T-helper 2 cell treated with Interferon-gamma antibody and Interleukin-4, amounts not matched to agents 5 μg/mL and 100 μg/mL, for 36 hours (primary cell): ENCODE measurements around the gene ABCA12.

Source experiments
- DNase-seq: peaks from one replicate; pipeline ENCODE4 v3.0.0; 2021; ENCODE audit warnings: low spot score
- H3K27ac Mint-ChIP-seq: one replicate; pipeline ENCODE4 v1.8.0; 2021; ENCODE audit warnings: mild to moderate bottlenecking, mixed read lengths
- H3K27me3 Mint-ChIP-seq: one replicate; pipeline ENCODE4 v1.8.0; 2021; ENCODE audit warnings: low read depth, mixed read lengths
- H3K36me3 Mint-ChIP-seq: one replicate; pipeline ENCODE4 v1.8.0; 2021; ENCODE audit warnings: low read depth, mixed read lengths
- H3K4me1 Mint-ChIP-seq: one replicate; pipeline ENCODE4 v1.8.0; 2021; ENCODE audit warnings: low read depth, mixed read lengths
- H3K4me3 Mint-ChIP-seq: one replicate; pipeline ENCODE4 v1.8.0; 2022; ENCODE audit warnings: mild to moderate bottlenecking, moderate library complexity, mixed read lengths
- H3K9me3 Mint-ChIP-seq: one replicate; pipeline ENCODE4 v1.8.0; 2021; ENCODE audit warnings: mixed read lengths

The ABCA12 gene

GRCh38 chr2:215052404-215052803 is 86.0 kb downstream of the ABCA12 start:
- no peaks in the 10 kb centered on the region for H3K36me3 Mint-ChIP-seq
- no peak overlapping the region for H3K27ac Mint-ChIP-seq
- no peaks in the 10 kb centered on the region for H3K9me3 Mint-ChIP-seq
- H3K4me3 Mint-ChIP-seq, result no peak overlapping the region
- H3K4me1 Mint-ChIP-seq, result no peaks in the 10 kb centered on the region
- DNase-seq, result no peak
- no peaks in the 10 kb centered on the region for H3K27me3 Mint-ChIP-seq

- Mint-ChIP-seq H3K27me3 (no peaks in the 10 kb centered on the region), H3K9me3 (no peaks in the 10 kb centered on the region), H3K4me3 (no peak overlapping the region), H3K36me3 (no peaks in the 10 kb centered on the region), H3K4me1 (no peaks in the 10 kb centered on the region), H3K27ac (no peak overlapping the region)
- no peak for DNase-seq
These were observed 89.1 kb downstream of the ABCA12 start for GRCh38 chr2:215049341-215049740.

DNA sequence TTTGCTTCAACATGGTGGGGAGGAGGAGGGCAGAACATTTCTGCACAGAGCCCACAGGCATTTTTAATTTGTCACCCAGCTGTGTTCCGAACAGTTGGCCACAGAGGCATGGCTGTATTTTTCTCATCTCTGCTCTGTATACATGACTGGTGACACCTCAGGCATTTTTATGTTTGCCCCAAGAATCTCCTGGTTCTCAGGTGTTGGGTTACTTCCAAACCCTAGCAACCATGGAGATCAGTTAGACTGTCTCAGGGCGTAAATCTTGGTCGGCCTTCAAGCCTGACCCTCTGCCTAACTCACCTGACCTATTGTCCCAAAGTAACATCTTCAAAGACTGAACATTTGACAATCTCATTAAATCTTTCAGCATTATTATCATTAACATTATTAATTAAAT is 100.0 kb downstream of the ABCA12 start:
- no peak for DNase-seq
- no peaks in the 10 kb centered on the region for H3K27me3 Mint-ChIP-seq
- H3K36me3 Mint-ChIP-seq, result no peaks in the 10 kb centered on the region
- H3K4me1 Mint-ChIP-seq, result no peaks in the 10 kb centered on the region
- no peak overlapping the region for H3K27ac Mint-ChIP-seq
- no peaks in the 10 kb centered on the region for H3K9me3 Mint-ChIP-seq
- H3K4me3 Mint-ChIP-seq, result no peak overlapping the region

- Mint-ChIP-seq H3K36me3 (no peaks in the 10 kb centered on the region), H3K4me1 (no peaks in the 10 kb centered on the region), H3K9me3 (no peaks in the 10 kb centered on the region), H3K4me3 (no peak overlapping the region), H3K27me3 (no peaks in the 10 kb centered on the region), H3K27ac (no peak overlapping the region)
- no peak for DNase-seq
These were observed 102.1 kb downstream of the ABCA12 start for GRCh38 chr2:215036314-215036713.

DNA sequence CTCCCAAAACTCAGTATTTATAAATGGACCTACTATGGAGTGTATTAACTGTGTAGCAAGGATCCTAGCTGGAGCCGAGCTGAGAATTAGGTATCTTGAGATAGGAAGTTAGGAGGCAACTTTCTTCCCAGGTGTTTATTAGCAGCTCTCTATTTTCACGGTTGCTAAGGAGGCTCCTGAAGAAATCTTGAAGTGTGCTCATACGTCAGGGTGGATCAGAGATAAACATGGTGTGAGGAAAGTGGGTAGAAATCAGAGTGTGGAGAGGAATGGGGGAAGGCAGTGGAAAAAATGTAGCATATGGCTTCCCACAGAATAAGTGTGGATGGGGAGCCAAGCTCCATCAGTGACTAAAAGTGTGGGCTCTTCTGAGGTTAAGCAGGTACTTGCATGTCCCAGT is 104.3 kb downstream of the ABCA12 start:
- H3K27ac Mint-ChIP-seq, result no peak overlapping the region
- H3K36me3 Mint-ChIP-seq, result no peaks in the 10 kb centered on the region
- DNase-seq, result no peak
- H3K4me1 Mint-ChIP-seq, result no peaks in the 10 kb centered on the region
- no peaks in the 10 kb centered on the region for H3K9me3 Mint-ChIP-seq
- H3K27me3 Mint-ChIP-seq, result no peaks in the 10 kb centered on the region
- no peak overlapping the region for H3K4me3 Mint-ChIP-seq

DNA sequence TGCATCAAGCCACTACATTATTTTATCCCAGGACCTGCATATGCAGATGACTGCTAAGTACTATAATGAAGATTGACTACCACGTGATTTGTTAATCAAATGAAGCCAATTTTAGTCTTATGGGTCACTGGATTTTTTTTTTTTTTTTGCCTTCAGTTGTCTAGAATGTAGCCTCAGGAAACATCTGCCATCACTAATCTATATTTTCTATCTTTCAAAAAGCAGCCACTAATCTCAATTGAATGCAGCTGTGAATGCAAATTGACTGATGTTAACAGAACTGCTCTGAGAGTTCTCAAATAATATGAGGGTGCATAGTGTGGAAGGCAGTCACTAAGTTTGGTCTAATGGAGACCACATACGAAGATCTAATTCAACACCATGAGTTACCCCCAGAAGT is 106.3 kb downstream of the ABCA12 start:
- Mint-ChIP-seq H3K36me3 (no peaks in the 10 kb centered on the region), H3K9me3 (no peaks in the 10 kb centered on the region), H3K27ac (no peak overlapping the region), H3K4me1 (no peaks in the 10 kb centered on the region), H3K27me3 (no peaks in the 10 kb centered on the region), H3K4me3 (no peak overlapping the region)
- DNase-seq, result no peak

DNA sequence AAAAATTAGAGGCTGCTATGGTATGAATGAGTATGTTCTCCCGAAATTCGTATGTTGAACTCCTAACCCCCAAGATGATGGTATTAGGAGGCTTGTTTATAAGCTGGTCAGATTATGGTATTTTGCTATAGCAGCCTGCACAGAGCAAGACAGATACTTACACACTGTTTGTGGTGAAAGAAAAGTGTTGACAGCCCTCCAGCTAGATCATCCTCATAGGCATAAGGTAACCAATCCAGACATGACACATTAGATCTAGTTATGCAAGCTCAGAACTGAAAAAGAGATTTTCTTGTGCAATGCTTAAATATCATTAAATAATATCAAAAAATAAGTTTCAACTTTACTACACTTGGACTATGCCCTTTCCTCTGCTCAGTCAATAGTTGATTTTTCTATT is 107.1 kb downstream of the ABCA12 start:
- no peaks in the 10 kb centered on the region for H3K4me1 Mint-ChIP-seq
- no peak for DNase-seq
- H3K27me3 Mint-ChIP-seq, result no peaks in the 10 kb centered on the region

GRCh38 chr2:215029936-215030335 is 108.5 kb downstream of the ABCA12 start:
- no peak for DNase-seq
- Mint-ChIP-seq H3K4me3 (no peak overlapping the region), H3K36me3 (no peaks in the 10 kb centered on the region), H3K4me1 (no peaks in the 10 kb centered on the region), H3K9me3 (no peaks in the 10 kb centered on the region), H3K27me3 (no peaks in the 10 kb centered on the region), H3K27ac (no peak overlapping the region)

More for the DNA sequence above, 107.1 kb downstream of the ABCA12 start:
- H3K36me3 Mint-ChIP-seq, result no peaks in the 10 kb centered on the region
- no peak overlapping the region for H3K4me3 Mint-ChIP-seq
- no peaks in the 10 kb centered on the region for H3K9me3 Mint-ChIP-seq
- no peak overlapping the region for H3K27ac Mint-ChIP-seq

DNA sequence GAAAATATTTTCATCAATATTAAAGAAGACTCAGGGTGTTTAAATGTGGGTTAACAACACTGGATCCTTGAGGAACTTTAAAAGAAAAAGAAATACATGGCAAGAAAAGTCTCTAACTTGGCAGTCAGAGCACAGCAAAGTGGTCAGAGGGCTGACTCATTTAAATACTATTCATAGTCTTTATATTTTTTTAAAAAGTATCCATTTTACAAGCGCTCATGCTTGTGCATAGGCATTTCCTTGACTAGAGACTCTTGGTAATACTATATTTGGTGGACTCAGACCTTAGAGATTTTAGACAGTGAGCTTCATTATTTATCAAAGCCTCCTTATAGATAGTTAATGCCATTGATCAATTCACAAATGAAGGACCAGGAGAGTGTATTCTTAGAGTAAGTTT is 110.2 kb downstream of the ABCA12 start:
- Mint-ChIP-seq H3K9me3 (no peaks in the 10 kb centered on the region), H3K27me3 (no peaks in the 10 kb centered on the region), H3K36me3 (no peaks in the 10 kb centered on the region), H3K4me3 (no peak overlapping the region), H3K4me1 (no peaks in the 10 kb centered on the region), H3K27ac (no peak overlapping the region)
- no peak for DNase-seq

- H3K36me3 Mint-ChIP-seq, result no peaks in the 10 kb centered on the region
- H3K4me1 Mint-ChIP-seq, result no peaks in the 10 kb centered on the region
- no peak overlapping the region for H3K4me3 Mint-ChIP-seq
- no peak overlapping the region for H3K27ac Mint-ChIP-seq
- H3K27me3 Mint-ChIP-seq, result no peaks in the 10 kb centered on the region
- no peak for DNase-seq
- H3K9me3 Mint-ChIP-seq, result no peaks in the 10 kb centered on the region
These were observed 110.6 kb downstream of the ABCA12 start for GRCh38 chr2:215027779-215028178.

DNA sequence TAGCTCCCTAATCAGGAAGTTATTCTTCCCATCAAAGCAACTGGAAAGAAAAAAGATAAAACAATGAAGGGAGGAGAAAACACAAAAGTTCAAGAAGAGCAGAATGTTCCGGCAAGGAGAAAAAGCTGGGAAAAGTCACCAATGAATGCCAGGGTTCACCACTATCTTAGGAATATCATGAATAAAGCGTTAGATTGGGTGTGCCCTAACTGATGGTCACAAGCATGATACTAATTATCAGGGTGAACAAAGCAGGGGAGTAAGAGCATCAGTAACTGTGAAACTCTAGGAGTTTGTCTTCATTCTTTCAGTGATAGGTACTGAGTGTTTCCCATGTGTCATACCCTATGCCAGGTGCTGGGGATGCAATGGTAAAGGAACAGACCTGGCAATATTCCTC is 115.5 kb downstream of the ABCA12 start:
- H3K4me1 Mint-ChIP-seq, result no peaks in the 10 kb centered on the region
- H3K27ac Mint-ChIP-seq, result no peak overlapping the region
- no peaks in the 10 kb centered on the region for H3K27me3 Mint-ChIP-seq
- no peak for DNase-seq
- H3K4me3 Mint-ChIP-seq, result no peak overlapping the region
- H3K36me3 Mint-ChIP-seq, result no peaks in the 10 kb centered on the region
- no peaks in the 10 kb centered on the region for H3K9me3 Mint-ChIP-seq

DNA sequence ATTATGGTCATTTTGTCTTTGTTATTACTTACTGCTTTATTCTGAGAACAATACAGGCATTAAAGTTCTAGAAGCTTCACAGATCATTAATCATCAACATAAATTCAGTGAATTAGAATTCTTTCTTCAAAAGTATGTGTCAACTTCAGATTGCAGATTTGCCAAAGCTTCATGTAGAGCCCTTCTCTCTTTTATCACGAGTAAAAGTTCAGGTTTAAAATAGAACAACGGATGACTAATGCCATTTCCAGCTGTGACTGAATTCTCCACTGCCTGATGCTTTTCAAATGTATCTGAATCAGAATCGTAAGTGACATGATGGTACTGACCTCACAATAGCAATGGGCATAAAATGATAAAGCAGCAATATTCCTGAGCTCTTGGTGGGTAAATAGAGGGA is 116.0 kb downstream of the ABCA12 start:
- Mint-ChIP-seq H3K4me1 (no peaks in the 10 kb centered on the region), H3K27ac (no peak overlapping the region), H3K4me3 (no peak overlapping the region), H3K36me3 (no peaks in the 10 kb centered on the region), H3K9me3 (no peaks in the 10 kb centered on the region), H3K27me3 (no peaks in the 10 kb centered on the region)
- DNase-seq, result no peak

DNA sequence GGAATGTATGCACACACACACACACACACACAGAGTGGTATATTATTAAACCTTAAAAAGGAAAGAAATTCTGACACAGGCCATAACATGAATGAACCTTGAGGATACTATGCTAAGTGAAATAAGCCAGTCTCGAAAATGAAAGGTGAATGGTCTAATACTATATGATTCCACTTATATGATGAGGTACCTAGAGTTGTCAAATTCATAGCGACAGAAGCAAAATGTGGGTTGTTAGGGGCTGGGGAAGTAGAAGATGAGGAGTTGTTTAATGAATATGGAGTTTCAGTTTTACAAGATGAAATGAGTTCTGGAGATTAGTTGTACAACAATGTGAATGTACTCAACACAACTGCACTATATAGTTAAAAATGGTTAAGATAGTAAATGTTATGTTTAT is 118.1 kb downstream of the ABCA12 start:
- H3K4me3 Mint-ChIP-seq, result no peak overlapping the region
- H3K36me3 Mint-ChIP-seq, result no peaks in the 10 kb centered on the region
- no peak overlapping the region for H3K27ac Mint-ChIP-seq
- DNase-seq, result no peak
- no peaks in the 10 kb centered on the region for H3K4me1 Mint-ChIP-seq
- no peaks in the 10 kb centered on the region for H3K27me3 Mint-ChIP-seq
- H3K9me3 Mint-ChIP-seq, result no peaks in the 10 kb centered on the region

GRCh38 chr2:215019521-215020145 is 118.8 kb downstream of the ABCA12 start:
- no peaks in the 10 kb centered on the region for H3K4me1 Mint-ChIP-seq
- H3K9me3 Mint-ChIP-seq, result no peaks in the 10 kb centered on the region
- no peaks in the 10 kb centered on the region for H3K27me3 Mint-ChIP-seq
- H3K36me3 Mint-ChIP-seq, result no peaks in the 10 kb centered on the region
- no peak overlapping the region for H3K4me3 Mint-ChIP-seq
- DNase-seq, result no peak
- H3K27ac Mint-ChIP-seq, result no peak overlapping the region

DNA sequence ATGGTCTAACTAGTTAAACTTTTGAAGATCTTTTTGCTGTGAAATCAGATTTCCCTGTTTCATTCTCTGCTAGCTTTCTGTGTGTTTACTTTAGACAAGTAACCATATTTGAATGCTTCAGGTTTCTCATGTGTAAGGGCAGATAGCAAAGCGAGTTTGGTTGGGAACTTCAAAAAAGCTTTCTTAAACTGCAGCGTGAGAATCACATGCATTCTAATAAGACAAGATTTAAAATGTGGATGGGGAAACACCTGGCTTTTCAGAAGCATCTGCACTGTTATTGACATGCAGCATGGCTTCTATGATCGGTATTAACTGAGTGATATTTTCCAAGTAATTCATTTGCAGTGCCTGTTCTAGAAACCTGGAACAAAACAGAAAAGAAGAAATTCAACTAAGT is 119.3 kb downstream of the ABCA12 start:
- Mint-ChIP-seq H3K4me3 (no peak overlapping the region), H3K27me3 (no peaks in the 10 kb centered on the region), H3K36me3 (no peaks in the 10 kb centered on the region), H3K9me3 (no peaks in the 10 kb centered on the region), H3K27ac (no peak overlapping the region), H3K4me1 (no peaks in the 10 kb centered on the region)
- DNase-seq, result no peak
